AG08395 (cell line): Measurements from ENCODE around the gene WIPI1.
A peak's percentile ranks its signal among the peaks of the same experiment; 100 is the strongest.
"Not testable (repeated sequence)": the region's sequence is repeated elsewhere in the genome, so short reads cannot be mapped to it uniquely, and the experiment has no call there.

ENCODE experiments used
- DNase-seq: peaks from one replicate; pipeline ENCODE4 v3.0.0; 2012; ENCODE audit warnings: mixed read lengths, low spot score

The WIPI1 gene

GRCh38 chr17:68437979-68438822 is 19.1 kb downstream of the WIPI1 start:
- DNase-seq: peak; percentile 17

GRCh38 chr17:68435876-68436842 is 21.1 kb downstream of the WIPI1 start:
- DNase-seq: peak; percentile 77

GRCh38 chr17:68435361-68435760 is 21.9 kb downstream of the WIPI1 start:
- DNase-seq: no peak

- no peak for DNase-seq
Observed at GRCh38 chr17:68433911-68434508, 23.3 kb downstream of the WIPI1 start.

GRCh38 chr17:68433211-68433610 is 24.1 kb downstream of the WIPI1 start:
- DNase-seq: no peak

GRCh38 chr17:68432086-68432864 is 25.0 kb downstream of the WIPI1 start:
- no peak for DNase-seq

GRCh38 chr17:68431661-68432071 is 25.6 kb downstream of the WIPI1 start:
- peak; percentile 15 for DNase-seq

GRCh38 chr17:68431045-68431608 is 26.2 kb downstream of the WIPI1 start:
- no peak for DNase-seq

- DNase-seq: no peak
Observed at GRCh38 chr17:68429881-68430280, 27.4 kb downstream of the WIPI1 start.

GRCh38 chr17:68428498-68429172 is 28.7 kb downstream of the WIPI1 start:
- no peak for DNase-seq

- DNase-seq: no peak
Observed at GRCh38 chr17:68427575-68427974, 29.7 kb downstream of the WIPI1 start.

- DNase-seq: no peak
Observed at GRCh38 chr17:68425979-68426378, 31.3 kb downstream of the WIPI1 start.

- DNase-seq: no peak
Observed at GRCh38 chr17:68424861-68425260, 32.4 kb downstream of the WIPI1 start.

GRCh38 chr17:68424203-68424602 is 33.1 kb downstream of the WIPI1 start:
- no peak for DNase-seq

GRCh38 chr17:68423251-68423650 is 34.0 kb downstream of the WIPI1 start:
- DNase-seq: no peak

GRCh38 chr17:68422821-68423220 is 34.5 kb downstream of the WIPI1 start:
- DNase-seq: no peak

GRCh38 chr17:68421486-68421885 is 35.8 kb downstream of the WIPI1 start:
- DNase-seq: no peak

GRCh38 chr17:68420065-68420464 is 37.2 kb downstream of the WIPI1 start:
- DNase-seq: no peak

- DNase-seq: no peak
Observed at GRCh38 chr17:68418876-68419275, 38.4 kb downstream of the WIPI1 start.

- no peak for DNase-seq
Observed at GRCh38 chr17:68417317-68417716, 40.0 kb downstream of the WIPI1 start.

GRCh38 chr17:68414901-68415300 is 42.4 kb downstream of the WIPI1 start:
- DNase-seq: not testable (repeated sequence)
